Common myeloid progenitor, CD34-positive (primary cell): ENCODE measurements around the gene HEATR1.

Experiments
- CTCF ChIA-PET: fragments of 350-600 bp; sonication (Branson Sonifier 250); formaldehyde crosslinking; loops from one replicate; lab custom pipeline; 2021; ENCODE audit warnings: antibody characterized with exemption; lab: Charles Lee
- POLR2A ChIA-PET: fragments of 350-600 bp; sonication (Branson Sonifier 250); formaldehyde crosslinking; loops from one replicate; lab custom pipeline; 2021; ENCODE audit warnings: antibody characterized with exemption; lab: Charles Lee
- DNase-seq, 3 donors: peaks; one replicate each; pipeline versions ENCODE4 v3.0.0 to v3.0.0-alpha.2; 2013
- H3K27ac ChIP-seq, 2 experiments: 1 replicate in 1 of 2; 2 replicates in 1 of 2; pipeline ENCODE4 v1.7.0; 2013; ENCODE audit warnings: inconsistent platforms in 2 of 2, low read length in 2 of 2, mild to moderate bottlenecking in 2 of 2, low read depth in 1 of 2, moderate library complexity in 1 of 2; ENCODE audit not compliant: severe bottlenecking in 2 of 2, insufficient read depth in 1 of 2, poor library complexity in 1 of 2
- H3K27me3 ChIP-seq, 5 experiments: replicated peaks in 2 of 5; 1 replicate in 3 of 5; 2 replicates in 2 of 5; pipeline versions ENCODE4 v1.6.1 to v1.7.0; 2013; ENCODE audit warnings: low read length in 4 of 5, mild to moderate bottlenecking in 2 of 5, moderate library complexity in 2 of 5, inconsistent platforms in 1 of 5; ENCODE audit not compliant: insufficient read depth in 5 of 5, control insufficient read depth in 4 of 5
- H3K36me3 ChIP-seq, 4 experiments: 1 replicate in 2 of 4; 2 replicates in 2 of 4; pipeline versions ENCODE4 v1.6.1 to v1.7.0; 2013; ENCODE audit warnings: low read length in 3 of 4, control low read depth in 1 of 4, mild to moderate bottlenecking in 1 of 4; ENCODE audit not compliant: control insufficient read depth in 4 of 4, insufficient read depth in 4 of 4
- H3K4me1 ChIP-seq, 4 experiments: 1 replicate in 3 of 4; 2 replicates in 1 of 4; pipeline versions ENCODE4 v1.6.1 to v1.7.1; 2013; ENCODE audit warnings: low read length in 3 of 4, mild to moderate bottlenecking in 3 of 4, control low read depth in 1 of 4, inconsistent platforms in 1 of 4, moderate library complexity in 1 of 4; ENCODE audit not compliant: control insufficient read depth in 4 of 4, insufficient read depth in 4 of 4; ENCODE audit errors: control extremely low read depth in 1 of 4
- H3K4me3 ChIP-seq, 7 experiments: 1 replicate in 4 of 7; 2 replicates in 3 of 7; pipeline versions ENCODE4 v1.5.1 to v1.7.0; 2013; ENCODE audit warnings: mild to moderate bottlenecking in 7 of 7, low read length in 6 of 7, moderate library complexity in 6 of 7, inconsistent platforms in 2 of 7, low read depth in 2 of 7, control low read depth in 1 of 7; ENCODE audit not compliant: insufficient read depth in 4 of 7, control insufficient read depth in 1 of 7; ENCODE audit errors: extremely low read depth in 1 of 7
- H3K9me3 ChIP-seq, 5 experiments: 1 replicate in 4 of 5; 2 replicates in 1 of 5; pipeline versions ENCODE4 v1.6.1 to v1.7.1; 2013; ENCODE audit warnings: low read length in 4 of 5, mild to moderate bottlenecking in 2 of 5, inconsistent platforms in 1 of 5, low read depth in 1 of 5, moderate library complexity in 1 of 5; ENCODE audit not compliant: control insufficient read depth in 4 of 5, insufficient read depth in 2 of 5; ENCODE audit errors: control extremely low read depth in 1 of 5
- WGBS: methylation state at CpG from one replicate; pipeline ENCODE4 v1.1.5; 2013; ENCODE audit not compliant: insufficient coverage; 5-methylcytosine and 5-hydroxymethylcytosine counted together

Gene HEATR1

DNA sequence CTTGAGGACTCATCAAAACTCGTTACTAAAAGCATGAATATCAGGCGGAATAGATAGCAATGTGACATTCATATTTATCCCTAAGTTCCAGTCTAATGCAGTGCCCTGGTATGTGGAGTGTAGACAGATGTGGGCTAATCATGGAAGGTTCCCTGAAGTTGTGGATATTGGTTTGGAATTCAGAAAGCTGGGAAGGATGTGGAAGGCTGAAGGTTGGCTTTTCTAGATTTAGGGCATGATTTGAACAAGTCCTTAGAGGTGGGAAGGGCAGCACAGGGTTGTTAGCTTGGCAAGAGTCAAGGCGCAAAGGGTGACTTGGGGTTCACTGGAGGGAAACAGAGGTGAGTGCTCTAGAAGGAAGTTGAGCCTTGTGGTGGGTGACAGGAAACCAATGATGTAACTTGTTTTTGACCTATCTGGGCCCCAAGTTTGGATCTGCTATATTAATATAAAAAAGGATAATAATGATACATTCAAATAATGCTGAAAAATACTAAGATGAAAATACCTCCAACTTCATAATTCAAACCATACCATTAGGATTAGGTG lies 58.6 kb downstream of the HEATR1 start:
- H3K27me3 ChIP-seq = no peaks in the 10 kb centered on the region
- H3K4me1 ChIP-seq = peaks cover 0 to 7% (median 4%) of the 10 kb centered on the region in 4 experiments
- ChIA-PET POLR2A (no interaction called here), CTCF (interaction anchor here (1.3 kb wide), 1 partner anchor 440 kb away, joined by 4 read pairs; no protein-coding TSS in a partner anchor)
- H3K36me3 ChIP-seq = peaks cover 38 to 97% (median 80%) of the 10 kb centered on the region in 4 experiments
- H3K9me3 ChIP-seq = no peaks in the 10 kb centered on the region
- peak overlapping the region in 1 of 2 experiments; percentile 7 for H3K27ac ChIP-seq
- WGBS = no CpG with 5 or more reads among the region's 3 CpGs
- peak in 2 of 3 donors; percentile 23 to 43 for DNase-seq
- no peak overlapping the region for H3K4me3 ChIP-seq

DNA sequence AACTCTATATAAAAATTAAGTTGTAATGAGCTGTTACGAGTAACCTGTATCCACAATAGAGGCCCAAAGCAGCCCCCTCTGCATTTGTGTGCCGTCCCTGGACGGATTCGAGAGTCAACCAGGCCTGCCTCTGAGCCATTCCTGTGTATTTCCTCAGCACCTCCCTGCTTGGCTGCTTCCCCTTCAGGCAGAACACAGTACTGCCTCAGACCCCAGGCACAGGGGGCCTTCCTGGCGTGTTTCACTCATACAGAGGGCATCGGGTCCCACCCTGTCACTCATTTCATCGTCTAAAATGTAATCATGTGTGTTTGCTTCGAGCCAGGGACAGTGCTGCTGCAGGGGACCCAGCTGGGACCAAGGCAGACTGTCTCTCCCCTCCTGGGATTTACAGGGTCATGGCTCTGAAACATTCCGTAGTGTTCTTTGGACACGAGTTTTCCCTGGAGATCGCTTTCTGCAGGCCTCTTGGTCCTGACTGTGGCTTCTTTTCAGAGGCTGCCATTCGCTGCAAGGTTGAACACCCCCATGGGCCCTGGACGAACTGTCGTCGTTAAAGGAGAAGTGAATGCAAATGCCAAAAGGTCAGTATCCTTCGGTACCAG lies 61.1 kb downstream of the HEATR1 start:
- ChIA-PET CTCF (interaction anchor here (1.1 kb wide), 1 partner anchor 435 kb away, joined by 3 read pairs; no protein-coding TSS in a partner anchor), POLR2A (no interaction called here)
- 93% methylated on average over 16 of the region's 16 CpGs for WGBS
- Histone ChIP-seq H3K27me3 (no peaks in the 10 kb centered on the region), H3K4me1 (peaks cover 0 to 7% (median 4%) of the 10 kb centered on the region in 4 experiments), H3K27ac (no peak overlapping the region), H3K9me3 (no peaks in the 10 kb centered on the region), H3K36me3 (peaks cover 30 to 97% (median 81%) of the 10 kb centered on the region in 4 experiments), H3K4me3 (no peak overlapping the region)
- peak in 1 of 3 donors; percentile 10 for DNase-seq

DNA sequence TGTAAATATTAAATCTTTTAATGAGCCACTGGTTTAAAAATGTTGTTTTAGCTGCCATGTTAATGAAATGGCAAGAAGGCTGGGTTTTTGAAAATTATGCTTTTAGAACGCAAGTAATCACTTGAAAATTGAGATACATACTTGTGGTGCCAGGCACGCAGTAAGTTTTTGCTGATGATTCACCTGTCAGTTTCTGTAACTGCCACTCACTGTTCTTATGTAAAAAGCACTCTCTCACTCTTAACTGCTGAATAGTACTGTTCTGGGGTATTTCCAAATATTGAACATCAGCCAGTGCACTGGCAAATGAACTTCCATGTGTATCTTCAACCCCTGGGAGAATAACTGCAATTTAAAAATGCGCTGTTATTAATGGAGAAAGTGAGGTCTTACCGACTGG lies 62.6 kb downstream of the HEATR1 start:
- Histone ChIP-seq H3K27ac (no peak overlapping the region), H3K27me3 (no peaks in the 10 kb centered on the region), H3K4me1 (peaks cover 0 to 7% (median 4%) of the 10 kb centered on the region in 4 experiments), H3K4me3 (no peak overlapping the region), H3K9me3 (no peaks in the 10 kb centered on the region), H3K36me3 (peaks cover 27 to 92% (median 74%) of the 10 kb centered on the region in 4 experiments)
- DNase-seq = no peak
- ChIA-PET POLR2A (no interaction called here), CTCF (no interaction called here)
- WGBS = 100% methylated on average over 4 of the region's 4 CpGs

DNA sequence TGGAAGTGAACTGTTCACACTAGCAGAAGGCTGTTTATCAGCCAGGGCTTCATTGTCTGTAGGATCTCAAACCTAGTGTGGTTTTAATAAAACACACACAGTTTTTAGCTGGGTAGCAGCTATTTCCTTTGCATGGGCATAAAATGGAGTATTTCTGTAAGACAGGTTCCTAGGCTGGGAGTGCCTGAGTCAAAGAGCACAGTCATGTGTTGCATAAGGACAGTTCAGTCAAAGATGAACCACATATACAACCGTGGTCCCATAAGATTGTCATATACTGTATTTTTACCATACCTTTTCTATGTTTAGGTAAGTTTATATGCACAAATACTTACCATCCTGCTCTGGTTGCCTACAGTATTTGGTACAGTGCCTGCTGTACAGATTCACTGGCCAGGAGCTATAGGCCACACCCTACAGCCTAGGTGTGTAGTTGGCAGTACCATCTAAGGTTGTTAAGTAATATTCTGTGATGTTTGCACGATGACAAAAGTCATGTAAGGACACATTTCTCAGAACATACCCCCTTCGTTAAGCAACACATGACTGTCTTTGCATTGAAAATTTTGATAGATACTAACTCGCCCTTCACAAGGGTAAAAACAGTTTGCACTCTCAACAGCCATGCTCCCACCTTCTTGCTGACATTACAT lies 63.4 kb downstream of the HEATR1 start:
- Histone ChIP-seq H3K4me3 (no peak overlapping the region), H3K4me1 (peaks cover 0 to 5% (median 4%) of the 10 kb centered on the region in 4 experiments), H3K27ac (no peak overlapping the region), H3K36me3 (peaks cover 19 to 90% (median 73%) of the 10 kb centered on the region in 4 experiments), H3K27me3 (no peaks in the 10 kb centered on the region), H3K9me3 (no peaks in the 10 kb centered on the region)
- ChIA-PET POLR2A (no interaction called here), CTCF (interaction anchor here (0.7 kb wide), 1 partner anchor 29 kb away, joined by 3 read pairs; no protein-coding TSS in a partner anchor)
- 93% methylated on average over 3 of the region's 4 CpGs for WGBS
- DNase-seq = no peak

DNA sequence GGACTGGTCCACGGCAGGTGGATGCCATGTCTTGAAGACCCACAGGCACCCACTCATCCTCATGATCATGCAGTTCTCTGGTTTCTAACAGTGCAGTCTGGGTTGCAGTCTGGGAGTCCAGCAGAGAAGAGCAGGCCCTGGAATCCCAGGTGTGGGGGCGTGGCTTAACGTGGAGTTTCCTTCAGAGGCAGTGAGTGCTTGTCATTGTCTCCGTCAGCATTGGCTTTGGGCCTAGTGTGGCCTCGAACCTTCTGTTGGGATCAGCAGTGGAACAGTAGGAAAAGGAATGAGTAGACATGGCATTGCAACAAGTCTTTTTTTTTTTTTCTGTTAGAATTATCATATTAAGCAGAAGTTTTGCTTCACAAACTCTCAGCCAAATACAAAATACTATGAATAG lies 67.8 kb downstream of the HEATR1 start:
- Histone ChIP-seq H3K36me3 (peaks cover 9 to 68% (median 59%) of the 10 kb centered on the region in 4 experiments), H3K4me1 (no peaks in the 10 kb centered on the region), H3K27ac (no peak overlapping the region), H3K27me3 (no peaks in the 10 kb centered on the region), H3K4me3 (no peak overlapping the region), H3K9me3 (no peaks in the 10 kb centered on the region)
- no peak for DNase-seq
- ChIA-PET POLR2A (no interaction called here), CTCF (no interaction called here)
- 93% methylated on average over 4 of the region's 5 CpGs for WGBS

DNA sequence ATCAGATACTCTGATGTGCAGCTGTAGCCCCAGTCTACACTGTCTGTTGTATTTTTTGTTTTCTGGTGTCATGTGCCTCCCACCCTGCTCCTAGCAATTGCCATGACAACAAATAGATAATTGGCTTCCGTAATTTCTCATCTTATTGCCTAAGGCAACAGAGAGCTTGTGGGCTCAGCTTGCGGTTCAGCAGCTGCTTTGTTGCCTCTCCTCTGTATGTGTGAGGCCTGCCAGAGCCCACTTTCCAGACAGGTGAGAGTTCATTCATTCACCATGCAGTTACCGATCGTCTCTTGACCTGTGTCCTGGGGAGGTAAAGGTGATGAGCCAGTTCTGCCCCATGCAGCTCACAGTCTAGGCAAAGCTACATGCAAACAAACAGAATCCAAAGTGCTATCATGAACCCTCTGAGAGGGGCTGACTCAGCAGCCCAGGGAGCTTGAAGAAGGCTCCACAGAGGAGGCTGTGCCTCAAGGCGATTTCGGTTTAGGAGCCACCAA lies 68.6 kb downstream of the HEATR1 start:
- Histone ChIP-seq H3K27me3 (no peaks in the 10 kb centered on the region), H3K4me1 (peaks cover 0 to 3% (median under 1%) of the 10 kb centered on the region in 4 experiments), H3K36me3 (peaks cover 9 to 62% (median 52%) of the 10 kb centered on the region in 4 experiments), H3K9me3 (no peaks in the 10 kb centered on the region), H3K27ac (no peak overlapping the region), H3K4me3 (no peak overlapping the region)
- POLR2A ChIA-PET = no interaction called here
- DNase-seq = no peak
- WGBS = 100% methylated on average over 4 of the region's 6 CpGs
- CTCF ChIA-PET = no interaction called here
